Myocyte (in vitro differentiated cells): Measurements from ENCODE around the gene DIS3L2. TPM values are rescaled to one million over a fixed set of nuclear protein-coding genes. Genes with fewer than 3 reads are reported as not detected.

Source experiments
- DNase-seq: peaks from one replicate; pipeline ENCODE4 v3.0.0-alpha.2; 2012; ENCODE audit warnings: low read depth
- total RNA-seq: library from RNA; depleted of rRNA; stranded (reverse); fragments of >200 nt; gene quantifications from 2 replicates; pipeline ENCODE4 v1.2.3, GENCODE V29; 2014

The DIS3L2 gene
- total RNA-seq, 1 donor from 2014 or later, result 20.5 TPM

DNA sequence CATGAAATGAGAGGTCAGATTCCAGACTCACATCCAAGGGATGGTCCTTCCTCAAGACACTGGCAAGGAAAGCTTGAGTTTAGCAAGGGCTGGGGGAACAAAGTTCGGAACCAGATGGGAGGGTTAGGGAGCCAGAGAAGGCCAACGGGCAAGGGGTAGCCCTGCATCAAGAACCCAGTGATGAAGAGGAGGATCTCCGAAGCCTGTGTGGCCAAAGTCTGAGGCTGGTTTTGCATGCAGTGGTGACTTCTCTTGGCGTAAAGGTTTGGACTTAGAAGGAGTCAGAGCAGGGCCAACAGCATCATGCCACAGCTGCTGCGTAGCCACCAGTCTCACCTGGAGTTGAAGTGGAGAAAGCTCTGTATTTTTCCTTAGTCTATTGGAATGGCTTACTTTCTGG lies 293.5 kb downstream of the DIS3L2 start:
- DNase-seq, result no peak

DNA sequence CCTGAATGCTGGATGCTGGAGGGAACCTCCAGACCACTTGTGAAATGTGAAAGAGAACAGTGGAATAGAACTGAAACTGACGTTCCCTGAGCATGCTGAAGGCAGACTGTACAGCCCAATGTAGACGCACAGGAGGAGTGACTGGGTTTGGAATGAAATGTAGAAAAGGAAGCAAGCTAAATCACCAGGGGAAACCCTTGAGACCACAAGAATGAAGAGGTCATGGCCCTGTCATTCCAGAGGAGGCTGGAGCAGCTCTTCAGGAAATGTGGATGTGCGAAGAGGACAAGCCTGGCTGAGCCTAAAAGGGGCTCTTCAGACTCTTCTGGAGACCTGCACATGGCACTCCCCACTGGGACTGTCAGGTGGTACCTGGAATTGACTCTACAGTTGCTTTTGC lies 298.6 kb downstream of the DIS3L2 start:
- DNase-seq, result peak; percentile 89

DNA sequence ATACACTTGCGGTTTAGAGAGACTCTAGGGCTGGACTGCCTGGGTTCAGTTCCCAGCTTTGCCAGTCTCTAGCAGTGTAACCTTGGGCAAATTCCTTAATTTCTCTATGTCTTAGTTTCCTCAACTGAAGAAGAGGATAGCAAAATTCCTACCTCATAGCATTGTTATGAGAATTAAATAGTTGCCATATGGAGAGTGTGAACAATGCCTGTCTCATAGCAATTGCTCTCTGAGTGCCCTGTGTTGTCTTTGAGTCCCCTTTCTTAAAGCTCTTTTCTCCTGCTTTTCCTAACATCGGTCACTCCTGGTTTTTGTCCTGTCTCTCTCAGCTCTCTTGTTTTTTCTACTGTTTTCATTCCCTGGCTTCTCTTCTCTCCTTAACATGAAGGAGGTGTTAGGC lies 300.3 kb downstream of the DIS3L2 start:
- DNase-seq, result no peak

DNA sequence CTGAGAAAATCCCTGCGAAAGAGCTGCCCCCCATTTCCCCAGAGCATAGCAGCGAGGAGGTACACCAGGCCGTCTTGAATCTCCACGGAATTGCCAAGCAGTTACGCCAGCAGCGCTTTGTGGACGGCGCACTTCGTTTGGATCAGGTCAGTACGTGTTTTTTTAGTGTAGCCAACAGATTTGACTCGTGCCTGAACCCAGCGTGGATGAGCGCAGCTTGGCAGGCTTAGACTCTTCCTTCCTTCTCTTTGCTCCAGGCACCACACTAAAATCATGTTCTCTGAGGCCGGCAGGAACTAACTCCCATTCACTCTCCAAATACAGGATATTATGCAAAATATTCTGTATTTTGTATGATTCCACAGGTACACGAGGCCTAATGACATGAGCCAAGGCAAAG lies 301.8 kb downstream of the DIS3L2 start:
- DNase-seq, result no peak

DNA sequence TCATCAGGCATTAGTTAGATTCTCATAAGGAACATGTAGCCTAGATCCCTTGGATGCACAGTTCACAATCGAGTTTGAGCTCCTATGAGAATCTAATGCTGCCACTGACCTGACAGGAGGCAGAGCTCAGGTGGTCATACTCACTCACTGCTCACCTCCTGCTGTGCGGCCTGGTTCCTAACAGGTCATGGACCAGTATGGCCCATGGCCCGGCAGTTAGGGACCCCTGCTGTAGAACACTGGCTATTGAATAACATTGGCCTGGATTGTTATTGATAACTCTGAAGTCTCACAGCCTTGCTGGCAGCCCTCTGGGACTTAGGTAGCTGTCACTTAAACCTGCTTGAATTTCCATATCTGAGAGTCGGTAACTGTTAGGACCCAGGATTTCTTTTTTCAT lies 302.6 kb downstream of the DIS3L2 start:
- no peak for DNase-seq

DNA sequence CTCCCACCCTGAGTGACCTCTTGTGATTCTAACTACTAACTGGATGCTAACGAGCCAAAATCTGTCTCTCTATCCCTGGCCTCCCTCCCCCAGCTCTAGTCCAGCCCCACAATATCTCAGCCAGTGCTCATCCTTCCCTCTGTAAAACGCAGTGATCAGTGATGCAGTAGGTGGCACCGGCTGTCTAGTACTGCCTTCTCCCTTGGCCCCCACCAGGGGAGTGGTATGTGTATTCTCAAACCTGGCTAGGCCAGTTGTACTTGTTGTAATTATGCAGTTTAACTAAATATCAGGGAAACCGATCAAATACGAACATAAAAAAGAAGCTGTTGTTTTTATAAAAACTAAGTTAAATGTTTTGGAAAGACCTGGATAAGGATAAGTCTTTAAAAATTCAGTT lies 303.8 kb downstream of the DIS3L2 start:
- DNase-seq, result no peak

DNA sequence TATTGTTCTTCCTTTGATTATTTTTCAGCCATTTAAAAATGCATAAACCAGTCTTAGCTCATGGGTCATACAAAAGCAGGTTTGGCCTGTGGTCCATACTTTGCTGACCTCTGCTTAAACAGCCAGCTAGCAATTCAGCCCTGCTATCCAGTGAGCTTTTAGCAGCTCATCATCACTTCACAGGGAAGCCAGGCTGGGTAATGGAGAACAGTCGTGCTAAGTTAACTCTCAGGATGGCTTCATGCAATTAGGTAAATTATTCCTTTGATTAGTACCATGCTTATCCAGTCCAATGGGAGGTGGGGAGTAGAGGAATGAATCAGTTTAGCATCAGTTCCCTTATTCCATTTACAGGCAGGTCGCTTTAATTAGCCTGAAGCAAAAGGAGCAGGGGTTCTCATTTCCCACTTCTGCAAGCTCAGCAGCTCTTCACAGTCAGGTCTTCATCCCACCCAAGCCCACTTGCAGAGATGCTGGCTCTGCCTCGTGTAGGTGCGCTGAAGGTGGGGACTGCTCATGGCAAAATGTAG lies 307.2 kb downstream of the DIS3L2 start:
- DNase-seq, result no peak

DNA sequence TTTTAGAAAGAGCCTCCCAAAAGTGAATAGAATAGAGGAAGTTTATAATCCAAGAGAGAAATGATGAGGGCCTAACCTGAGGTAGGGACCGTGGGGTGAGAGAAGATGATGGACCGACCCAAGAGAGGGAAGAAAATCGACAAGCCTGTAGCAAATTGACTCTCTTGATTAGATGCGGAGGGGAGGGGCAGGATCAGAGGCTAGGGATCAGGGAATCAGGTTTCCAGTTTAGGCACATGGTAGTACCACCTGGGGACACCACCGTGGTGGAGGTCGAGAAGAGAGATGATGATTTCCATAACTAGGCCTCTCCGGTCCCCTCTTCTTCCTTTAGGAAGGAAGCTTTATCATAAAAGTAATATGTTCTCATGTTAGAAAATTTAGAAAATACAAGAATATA lies 308.4 kb downstream of the DIS3L2 start:
- no peak for DNase-seq

DNA sequence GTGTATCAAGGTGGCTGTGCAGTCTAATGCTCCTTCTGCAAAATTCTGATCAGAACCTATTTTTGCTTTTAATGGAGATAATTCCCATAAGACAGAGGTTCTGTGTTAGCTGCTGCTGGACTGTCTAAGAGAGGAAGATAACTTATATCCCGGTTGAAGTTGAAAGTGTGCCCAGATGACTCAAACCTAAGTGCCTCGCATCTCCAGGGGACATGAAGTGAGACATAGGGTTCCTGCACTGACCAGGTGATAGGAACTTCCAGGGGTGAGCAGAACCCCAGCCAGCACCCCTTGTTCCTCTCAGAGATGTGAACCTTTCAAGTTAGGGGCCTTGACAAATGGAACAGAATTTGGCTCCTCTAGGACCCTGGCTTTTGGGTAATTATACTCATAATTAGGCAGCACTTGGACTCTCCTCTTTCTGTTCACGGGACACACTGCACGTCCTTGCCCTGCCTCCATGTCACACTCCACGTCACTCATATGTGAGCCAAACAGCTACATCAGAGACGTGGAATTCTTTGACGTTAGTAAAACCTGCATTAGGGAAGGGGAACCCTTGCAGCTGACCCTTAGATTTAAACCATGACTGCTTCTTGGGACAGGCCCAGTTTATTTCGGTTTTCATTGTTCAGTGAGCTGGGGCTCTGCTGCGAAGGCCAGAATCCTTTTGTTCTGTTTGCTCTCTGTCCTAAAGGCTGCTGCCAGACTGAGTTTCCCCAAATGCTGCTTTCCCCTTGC lies 312.6 kb downstream of the DIS3L2 start:
- no peak for DNase-seq

DNA sequence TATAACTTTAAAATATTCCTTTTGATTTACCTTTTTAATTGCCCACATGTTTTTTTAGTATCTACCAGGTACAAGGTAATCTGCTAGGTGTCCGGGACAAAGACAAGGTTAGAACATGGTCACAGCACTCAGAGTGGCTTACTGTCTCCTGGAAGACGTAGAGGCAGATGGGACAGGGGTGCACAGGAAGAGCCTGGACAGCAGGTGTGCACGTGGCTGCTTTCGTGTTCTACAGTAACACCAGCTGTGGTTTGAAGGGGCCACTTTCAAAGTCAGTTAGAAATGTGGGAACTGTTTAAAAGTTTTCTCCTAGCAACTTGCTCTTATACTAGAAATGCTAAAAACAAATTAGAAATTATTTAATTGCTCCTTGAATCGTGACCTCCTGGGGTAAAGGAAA lies 314.2 kb downstream of the DIS3L2 start:
- DNase-seq, result no peak

DNA sequence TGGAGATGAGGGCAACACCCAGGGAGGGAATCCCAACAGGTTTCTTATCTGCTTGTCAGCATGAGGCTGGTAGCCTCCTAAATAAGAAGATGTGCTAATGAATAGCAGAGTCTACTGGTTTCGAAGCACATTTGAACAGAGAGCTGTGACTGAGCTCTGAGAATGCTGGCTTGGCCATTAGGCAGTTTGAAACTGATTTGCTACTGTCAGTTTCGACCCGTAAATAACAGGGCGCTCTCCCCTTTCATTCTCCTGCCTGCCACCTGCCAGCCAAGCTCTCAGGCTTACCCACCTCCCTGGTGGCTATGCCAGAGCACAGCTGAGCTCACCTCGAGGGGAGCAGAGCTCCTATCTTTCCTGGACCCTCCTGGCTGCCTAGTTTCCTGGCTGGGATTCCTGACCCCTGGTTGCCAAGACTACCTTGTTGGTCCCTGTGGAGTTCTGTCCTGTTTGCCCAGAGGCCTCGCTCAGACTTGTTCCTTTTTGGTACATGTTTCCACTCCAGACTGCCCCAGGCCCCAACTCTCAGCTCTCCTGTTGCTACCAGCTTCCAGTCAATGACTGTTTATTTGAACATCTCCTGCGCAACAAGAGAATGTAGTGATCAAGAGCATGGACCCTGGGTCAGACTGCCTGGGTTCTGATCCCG lies 314.7 kb downstream of the DIS3L2 start:
- DNase-seq, result no peak

DNA sequence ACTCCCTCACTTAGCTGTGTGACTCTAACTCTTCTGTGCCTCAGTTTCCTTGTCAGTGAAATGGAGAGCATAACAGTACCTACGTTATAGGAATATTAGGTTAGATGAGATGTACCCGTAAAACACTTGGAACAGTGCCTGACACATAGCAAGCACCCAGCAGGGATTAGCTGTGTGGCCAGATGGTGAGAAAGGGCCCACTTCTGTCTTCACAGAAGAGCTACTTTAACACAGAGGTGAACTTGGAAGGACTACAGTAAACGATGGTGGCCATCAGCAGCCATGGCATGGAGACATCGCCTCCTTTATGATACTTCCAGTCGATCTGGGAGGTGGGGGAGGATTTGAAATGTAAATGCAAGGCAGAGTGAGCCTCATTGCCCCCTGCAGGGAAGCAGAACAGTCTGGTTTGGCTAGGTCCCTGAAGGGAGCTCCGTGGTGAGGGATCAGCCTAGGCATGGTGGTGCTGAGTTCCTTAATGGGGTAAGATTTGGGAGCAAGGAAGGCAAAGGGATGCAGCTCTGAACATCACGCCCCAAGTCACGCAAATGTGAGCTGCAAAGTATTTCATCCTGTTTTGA lies 315.3 kb downstream of the DIS3L2 start:
- DNase-seq, result no peak

DNA sequence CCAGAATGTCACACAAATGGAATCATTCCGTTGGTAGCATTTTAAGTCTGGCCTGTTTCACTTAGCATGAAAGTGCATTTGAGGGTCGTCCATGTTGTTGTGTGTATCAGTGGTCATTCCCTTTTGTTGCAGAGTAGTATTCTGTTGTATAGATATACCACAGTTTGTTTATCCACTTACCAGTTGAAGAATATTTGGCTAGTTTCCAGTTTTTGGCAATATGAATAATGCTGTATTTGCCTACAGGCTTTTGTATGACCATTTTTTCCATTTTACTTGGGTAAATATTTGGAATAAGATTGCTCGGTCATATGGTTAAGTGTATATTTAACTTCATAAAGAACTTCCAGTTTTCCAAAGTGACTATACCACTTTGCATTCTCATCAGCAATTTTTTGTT lies 317.0 kb downstream of the DIS3L2 start:
- DNase-seq, result no peak

DNA sequence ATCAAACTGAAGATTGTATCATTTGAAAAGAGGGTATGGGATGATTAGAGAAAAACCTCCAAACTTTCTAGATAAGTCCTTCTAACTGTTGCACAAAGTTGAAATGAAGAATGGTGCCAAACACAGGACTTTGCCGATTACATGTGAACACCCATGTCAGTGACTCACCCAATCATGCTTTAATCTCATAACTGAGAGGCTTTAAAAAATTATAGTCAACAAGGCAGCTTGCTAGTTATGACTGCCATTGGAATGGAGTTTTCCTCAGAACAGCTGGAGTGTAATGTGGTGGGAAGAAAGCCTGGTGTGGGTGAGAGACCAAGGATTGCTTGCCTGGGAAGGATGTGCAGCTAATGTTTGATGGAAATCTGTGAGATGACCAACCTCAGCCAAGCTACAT lies 318.8 kb downstream of the DIS3L2 start:
- peak; percentile 38 for DNase-seq

DNA sequence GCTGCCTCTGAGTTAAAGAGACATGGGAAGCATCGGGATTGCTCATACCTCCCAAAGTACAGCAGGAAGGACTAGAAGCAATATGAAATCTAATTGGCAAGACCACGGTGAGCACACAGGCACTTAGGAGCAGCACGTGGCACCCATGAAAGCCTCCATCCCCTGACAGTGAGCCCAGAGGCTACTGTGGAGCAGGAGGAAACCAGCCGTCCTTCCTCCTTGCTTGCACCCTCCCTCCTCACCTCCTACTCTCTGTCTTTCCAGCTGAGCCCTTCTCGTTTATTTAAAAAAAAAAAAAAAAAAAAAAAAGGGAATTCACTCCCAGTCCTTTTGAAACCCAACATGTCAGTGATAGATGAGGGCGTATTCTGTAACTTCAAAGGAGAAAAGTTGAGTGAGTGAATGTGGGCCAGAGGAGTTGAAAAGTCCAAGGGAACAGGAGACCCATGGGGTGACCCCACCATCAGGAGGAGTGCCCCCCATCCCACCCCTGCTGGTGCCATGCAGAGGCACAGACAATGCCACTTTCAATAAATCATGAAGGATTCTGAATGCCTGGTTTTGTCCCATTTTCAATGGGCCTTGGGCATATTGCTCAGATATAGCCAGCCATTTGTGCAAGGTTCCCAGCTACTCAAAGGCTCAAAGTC lies 320.5 kb downstream of the DIS3L2 start:
- no peak for DNase-seq

DNA sequence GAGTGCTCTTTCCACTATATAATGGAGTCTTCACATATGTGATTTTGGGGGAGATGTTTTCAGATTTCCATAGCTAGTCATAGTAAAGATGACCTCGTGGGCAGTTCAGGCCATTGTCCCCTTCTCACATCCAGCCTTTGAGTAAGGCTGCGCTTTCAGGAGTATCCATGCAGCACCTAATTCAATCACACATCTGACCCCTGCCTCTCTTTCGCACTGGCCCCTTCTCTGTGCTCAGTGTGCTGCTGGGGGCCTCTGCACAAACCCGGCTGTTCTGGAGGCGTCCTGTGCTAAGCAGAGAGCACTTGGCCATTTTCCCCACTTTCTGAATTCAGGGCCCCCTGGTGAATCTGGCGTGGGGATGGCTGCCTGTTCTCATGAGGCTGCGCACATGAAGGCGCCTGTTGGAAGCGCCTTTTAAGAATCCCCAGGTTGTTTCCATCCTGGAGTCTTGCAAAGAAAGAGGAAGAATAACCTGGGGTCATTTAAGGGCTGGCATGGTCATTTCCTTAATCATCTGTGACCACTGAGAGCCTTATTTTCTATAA lies 321.1 kb downstream of the DIS3L2 start:
- no peak for DNase-seq

DNA sequence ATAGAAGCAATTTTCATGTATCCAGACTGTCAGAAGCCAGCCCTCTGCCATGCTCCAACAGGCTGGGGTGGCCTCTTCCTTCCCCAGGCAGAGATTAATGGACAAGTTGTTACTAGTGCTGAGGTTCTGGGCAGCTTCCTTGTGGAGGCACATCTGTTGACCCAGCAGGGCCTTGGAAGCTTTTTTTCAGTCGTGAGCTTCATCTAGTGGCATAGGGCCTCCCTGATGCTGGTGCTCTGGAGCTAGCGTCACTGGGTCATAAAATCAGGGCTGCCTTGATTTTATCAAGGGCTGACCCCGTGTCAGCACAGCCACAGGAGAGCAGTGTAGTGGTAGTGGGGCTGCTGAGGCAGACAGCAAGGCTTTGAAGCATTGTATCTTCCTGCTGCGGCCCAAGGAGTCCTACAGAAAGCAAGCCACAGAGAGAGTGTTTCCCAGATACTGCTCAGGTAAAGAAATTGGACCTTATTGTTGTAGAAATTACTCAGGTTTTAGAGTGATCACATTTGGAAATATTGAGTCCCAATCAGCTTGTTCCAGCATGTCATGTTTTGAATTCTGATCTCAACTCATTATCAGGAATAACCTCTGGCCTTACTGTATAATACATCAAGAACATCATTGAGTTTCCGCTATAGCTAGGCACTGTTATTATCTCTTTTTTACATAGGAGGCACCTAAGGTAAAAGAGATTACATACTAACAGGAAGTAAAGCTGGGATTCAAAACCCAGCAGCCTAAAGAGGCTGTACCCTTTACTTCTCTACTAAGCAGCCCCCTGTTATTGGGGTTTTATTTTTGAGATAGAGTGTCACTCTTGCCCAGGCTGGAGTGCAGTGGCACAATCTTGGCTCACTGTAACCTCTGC lies 324.7 kb downstream of the DIS3L2 start:
- no peak for DNase-seq

DNA sequence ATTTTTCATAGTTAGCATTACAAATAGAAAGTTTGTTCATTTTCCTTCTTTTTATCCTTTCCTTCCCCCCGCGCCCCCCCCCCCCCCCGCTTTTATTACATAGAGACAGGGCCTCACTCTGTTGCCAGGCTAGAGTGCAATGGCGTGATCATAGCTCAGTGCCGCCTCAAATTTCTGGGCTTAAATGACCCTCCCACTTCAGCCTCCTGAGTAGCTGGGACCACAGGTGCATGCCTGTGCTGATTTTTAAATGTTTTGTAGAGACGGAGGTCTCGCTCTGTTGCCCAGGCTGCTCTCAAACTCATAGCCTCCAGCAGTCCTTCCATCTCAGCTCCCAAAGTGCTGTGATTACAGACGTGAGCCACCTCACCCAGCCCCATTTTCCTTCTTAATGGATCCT lies 325.8 kb downstream of the DIS3L2 start:
- no peak for DNase-seq

DNA sequence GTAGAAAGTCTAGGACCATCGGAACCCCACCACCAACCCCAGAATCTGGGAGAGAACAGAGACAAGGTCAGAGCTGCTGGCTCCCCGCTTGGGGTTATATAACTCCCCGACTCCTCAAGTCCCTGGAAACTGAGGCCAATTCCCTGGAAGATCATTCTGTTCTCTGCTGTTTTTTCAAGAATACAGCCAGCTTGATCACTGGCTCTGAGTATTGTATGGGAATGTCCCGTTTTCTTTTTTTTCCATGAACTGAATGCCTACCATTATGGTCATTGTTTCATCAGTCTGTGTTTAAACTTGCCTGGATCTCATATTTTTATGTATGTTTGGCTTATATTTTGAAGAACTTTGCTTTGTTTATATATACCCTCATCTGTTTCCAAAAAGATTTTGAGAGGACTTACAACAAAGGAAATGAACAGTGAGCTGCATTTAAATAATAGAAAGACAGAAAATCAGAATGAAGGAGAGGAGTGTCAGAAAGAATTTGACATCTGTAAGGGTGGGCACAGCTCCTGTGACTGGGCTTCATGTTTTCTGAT lies 327.0 kb downstream of the DIS3L2 start:
- DNase-seq, result no peak

DNA sequence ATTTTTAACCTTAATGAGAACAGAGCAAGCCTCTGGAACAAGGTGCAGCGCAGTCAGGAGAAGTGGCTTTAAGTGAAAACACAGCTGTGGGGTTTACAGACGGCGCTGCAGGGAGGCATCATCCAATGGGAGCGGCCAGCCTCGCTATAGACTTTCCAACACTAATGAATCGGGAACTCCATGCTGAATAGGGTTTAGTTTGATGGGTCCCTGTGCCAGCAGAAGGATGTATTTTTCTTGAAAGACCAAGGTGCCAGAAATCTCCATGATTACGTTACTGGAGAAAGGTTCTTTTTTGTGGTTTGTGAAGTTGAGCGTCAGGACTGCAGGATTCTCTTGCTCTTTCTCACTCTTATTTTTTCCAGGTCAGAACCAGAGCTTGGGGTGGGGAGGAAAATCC lies 329.2 kb downstream of the DIS3L2 start:
- DNase-seq, result no peak

DNA sequence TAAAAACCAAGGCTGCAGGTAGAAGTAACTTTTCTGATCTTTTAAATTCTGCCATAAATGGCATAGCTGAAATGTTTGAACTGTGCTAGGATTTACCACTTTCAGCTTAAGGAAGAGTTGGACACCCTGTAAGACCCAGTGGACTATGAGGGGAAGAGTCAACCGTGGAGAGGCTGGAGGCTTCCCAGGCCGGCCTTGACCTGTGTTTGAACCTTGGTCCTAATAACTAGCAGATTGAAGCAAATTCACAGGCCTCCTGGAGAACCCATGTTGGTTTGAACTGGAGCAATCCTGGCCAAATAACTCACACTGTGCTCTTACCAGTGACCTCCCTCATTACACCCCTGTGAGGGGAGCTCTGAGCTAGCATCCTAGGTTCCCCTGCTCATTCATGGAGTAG lies 329.8 kb downstream of the DIS3L2 start:
- DNase-seq, result no peak
